T-helper 1 cell (primary cell): ENCODE data around the gene BORCS6.
A peak's percentile ranks its signal among the peaks of the same experiment; 100 is the strongest.

Experiments
- DNase-seq, 5 donors: peaks; one replicate each; pipeline ENCODE4 v3.0.0-alpha.2; 2012 to 2020

Gene BORCS6

DNA sequence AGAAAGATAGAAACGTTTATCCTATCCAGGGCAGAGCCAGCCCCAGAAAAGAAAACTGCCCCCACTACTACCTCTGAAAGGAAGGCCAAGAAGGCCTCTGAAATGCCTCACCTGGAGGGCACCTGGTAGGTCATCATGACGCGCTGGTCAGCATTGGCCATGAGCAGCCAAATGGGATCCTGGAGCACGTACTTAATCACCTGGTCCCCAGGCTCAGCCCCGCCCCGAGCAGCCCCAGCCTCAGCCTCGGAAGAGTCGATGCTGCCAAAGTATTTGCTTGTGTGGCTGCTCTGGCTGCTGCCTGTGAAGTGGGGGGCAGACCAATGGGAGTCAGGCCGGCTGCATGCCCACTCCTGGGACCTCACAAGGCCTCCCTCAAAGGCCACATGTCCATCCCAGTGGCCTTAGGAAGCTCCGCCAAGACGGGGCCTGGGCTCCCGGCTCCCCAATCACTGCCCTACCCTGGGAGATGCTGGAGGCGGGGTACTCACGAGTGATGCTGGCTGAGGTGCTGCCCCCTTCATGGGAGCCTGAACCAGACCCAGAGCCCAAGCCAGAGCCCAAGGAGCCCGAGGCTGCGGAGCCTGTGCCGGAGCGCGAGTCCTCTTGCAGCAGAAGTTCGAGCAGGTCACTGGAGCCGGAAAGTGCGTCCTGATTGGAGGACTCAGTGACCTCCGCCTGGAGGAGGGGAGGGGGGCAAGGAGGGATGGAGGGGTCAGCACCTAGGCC, 47.7 kb downstream of the BORCS6 start:
- DNase-seq: no peak

DNA sequence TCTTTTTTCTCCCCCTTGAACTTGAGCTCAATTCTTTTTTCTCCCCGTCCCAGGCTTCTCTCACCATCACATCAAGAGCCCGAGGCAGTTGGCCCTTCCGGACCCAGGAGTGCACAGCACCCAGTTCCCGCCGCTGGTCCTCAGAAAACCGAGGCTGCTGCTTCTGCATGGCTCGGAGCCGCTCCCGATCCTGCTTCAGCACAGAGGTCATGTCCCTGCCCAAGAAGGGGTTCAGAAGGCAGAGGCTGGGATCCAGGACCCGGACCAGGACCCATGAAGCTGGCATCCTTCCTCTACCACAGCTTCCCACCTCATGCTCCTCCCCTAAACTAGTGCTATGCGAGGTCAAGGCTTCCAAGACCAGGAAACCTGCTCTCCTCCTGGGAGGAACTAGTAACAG, 48.2 kb downstream of the BORCS6 start:
- DNase-seq: no peak

DNA sequence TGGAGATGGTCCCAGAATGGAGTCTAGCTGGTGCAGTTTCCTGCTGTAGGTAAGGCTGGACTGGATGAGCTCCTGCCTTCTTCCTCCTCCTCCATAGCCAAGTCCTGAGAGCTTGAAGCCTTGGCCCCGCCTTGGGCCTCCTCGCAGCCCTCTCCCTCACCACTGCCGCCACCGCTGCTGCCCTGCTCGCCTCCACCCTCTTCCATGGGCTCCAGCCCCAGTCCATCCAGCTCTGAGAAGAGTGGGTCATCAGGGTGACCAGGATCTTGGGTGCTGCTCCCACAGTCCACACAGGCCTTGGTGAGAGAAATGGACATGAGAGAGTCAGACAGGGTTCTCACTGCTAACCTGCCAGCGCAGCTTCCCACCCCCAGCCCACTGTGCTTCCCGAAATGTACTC, 48.9 kb downstream of the BORCS6 start:
- no peak for DNase-seq

DNA sequence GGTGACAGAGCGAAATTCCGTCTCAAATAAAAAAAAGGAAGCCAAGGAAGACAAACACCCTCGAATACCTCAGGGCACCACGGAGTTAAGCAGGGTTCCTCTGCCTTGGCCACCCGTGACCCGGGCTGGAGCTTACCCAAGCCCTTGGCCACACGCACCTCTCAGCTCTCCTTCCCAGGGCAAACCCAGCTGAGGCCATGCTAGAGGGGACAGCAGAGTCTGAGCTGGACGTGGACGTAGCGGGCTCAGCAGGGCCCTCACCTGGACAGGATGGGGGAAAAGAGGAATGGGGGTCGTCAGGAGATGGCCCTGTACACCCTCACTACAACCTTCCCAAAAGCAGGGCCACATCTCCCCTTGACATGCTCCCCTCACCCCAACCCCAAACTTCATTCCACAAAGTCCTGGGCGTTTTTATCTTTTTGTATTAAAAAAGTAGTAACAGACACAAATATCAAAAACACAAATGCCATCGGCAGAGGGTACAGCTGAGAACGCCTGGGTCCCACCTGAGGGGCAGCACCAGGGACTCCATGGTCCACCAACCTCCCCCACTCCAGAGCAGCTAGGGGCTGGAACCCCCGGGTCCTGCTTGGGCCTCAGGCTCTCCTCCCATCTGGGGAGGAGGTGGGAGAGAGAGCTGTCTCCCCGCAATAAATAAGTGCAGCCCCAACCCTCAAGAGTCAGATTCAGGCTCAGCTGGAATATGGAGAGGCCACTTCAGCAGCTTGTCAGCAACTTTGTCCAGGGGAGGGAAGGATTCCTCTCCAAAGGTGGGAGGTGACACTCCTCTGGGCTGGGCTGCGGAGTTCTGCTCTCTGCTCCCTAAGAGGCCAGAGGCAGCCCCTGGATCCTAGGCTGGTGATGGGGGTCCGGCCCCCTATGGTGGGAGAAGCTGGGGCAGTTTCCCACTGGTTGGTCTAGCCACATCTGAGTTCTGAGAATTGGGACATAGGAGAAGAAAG, 49.6 kb downstream of the BORCS6 start:
- no peak for DNase-seq

DNA sequence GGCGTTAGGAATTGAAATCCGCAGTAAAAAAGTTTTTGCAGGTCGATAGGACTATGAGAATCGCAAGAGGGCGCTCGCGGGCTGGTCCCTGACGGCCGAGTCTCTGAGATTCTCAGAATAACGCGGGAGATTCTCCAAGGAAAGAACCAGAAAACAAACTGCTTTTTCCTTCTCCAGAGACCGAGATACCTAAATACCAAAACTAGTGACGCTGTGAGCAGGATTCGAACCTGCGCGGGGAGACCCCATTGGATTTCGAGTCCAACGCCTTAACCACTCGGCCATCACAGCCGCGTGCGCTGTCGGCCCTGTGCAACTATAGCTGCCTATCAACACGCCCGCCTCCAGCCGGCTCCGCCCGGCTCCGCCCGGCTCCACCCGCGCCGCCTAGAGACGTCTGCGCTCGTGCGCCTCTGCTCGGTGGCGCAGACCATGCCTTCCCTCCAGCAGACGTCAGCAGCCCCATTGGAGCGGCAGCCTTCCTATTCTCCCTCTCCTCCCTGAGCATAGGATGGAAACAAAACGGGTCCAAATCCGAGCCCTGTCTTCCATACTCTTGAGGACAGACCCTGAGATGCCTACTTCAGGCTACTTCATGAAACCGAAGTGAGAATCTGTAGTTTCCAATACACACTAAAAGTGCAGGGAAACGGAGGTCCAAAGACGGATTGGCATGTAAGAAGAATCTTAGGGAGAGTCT, 51.2 kb downstream of the BORCS6 start:
- DNase-seq: peak; percentile 87 to 97 (median 93)

DNA sequence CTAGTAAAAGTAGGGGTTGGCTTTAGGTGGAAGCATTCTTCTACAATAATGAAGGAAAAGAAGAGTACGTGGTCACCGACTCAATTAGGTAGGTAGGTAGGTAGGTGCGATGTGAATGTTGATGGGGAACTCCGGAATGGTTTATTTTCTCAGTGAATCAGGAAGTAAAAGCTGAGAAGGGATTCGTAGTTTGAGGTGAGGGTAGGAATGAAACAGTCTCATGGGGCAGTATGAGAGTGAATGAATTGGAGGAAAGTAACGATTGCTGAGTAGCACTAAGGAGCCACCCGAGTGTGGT, 51.7 kb downstream of the BORCS6 start:
- DNase-seq: no peak
